SK-N-SH (cell line): ENCODE data around the gene GAB4.

ENCODE experiments used
- EP300 ChIP-seq, 2 experiments: IDR thresholded peaks; 2 replicates each; pipeline versions ENCODE4 v1.4.0 to v1.6.1; 2012; ENCODE audit warnings: borderline replicate concordance in 1 of 2, low read depth in 1 of 2, low read length in 1 of 2
- FOSL2 ChIP-seq: IDR thresholded peaks from 2 replicates; pipeline ENCODE4 v1.4.0; 2012; ENCODE audit warnings: low read depth, mild to moderate bottlenecking, moderate library complexity, borderline replicate concordance
- RFX5 ChIP-seq: IDR thresholded peaks from 2 replicates; pipeline ENCODE4 v1.6.1; 2012; ENCODE audit warnings: mild to moderate bottlenecking, improper control_type of control experiment, low read length
- TAF1 ChIP-seq: IDR thresholded peaks from 2 replicates; pipeline ENCODE4 v1.6.1; 2012; ENCODE audit warnings: low read depth, mild to moderate bottlenecking, low read length, moderate library complexity, borderline replicate concordance
- TCF12 ChIP-seq: IDR thresholded peaks from 2 replicates; pipeline ENCODE4 v1.4.0; 2012
- YY1 ChIP-seq: IDR thresholded peaks from 2 replicates; pipeline ENCODE4 v1.4.0; 2012; ENCODE audit warnings: low read depth, mild to moderate bottlenecking
- TF ChIP-seq, protein P1 (sequence below): IDR thresholded peaks from 2 replicates; pipeline ENCODE4 v1.4.0; 2012; ENCODE audit warnings: low read depth
- TF ChIP-seq, protein P2 (sequence below): fragments of 200-600 bp; sonication (generic); IDR thresholded peaks from 2 replicates; pipeline ENCODE4 v1.6.1; 2017; ENCODE audit warnings: antibody characterized with exemption, mild to moderate bottlenecking, moderate library complexity
- TF ChIP-seq, protein P3 (sequence below): IDR thresholded peaks from 2 replicates; pipeline ENCODE4 v1.6.1; 2012; ENCODE audit warnings: mild to moderate bottlenecking, low read depth, low read length, moderate library complexity

DNA sequence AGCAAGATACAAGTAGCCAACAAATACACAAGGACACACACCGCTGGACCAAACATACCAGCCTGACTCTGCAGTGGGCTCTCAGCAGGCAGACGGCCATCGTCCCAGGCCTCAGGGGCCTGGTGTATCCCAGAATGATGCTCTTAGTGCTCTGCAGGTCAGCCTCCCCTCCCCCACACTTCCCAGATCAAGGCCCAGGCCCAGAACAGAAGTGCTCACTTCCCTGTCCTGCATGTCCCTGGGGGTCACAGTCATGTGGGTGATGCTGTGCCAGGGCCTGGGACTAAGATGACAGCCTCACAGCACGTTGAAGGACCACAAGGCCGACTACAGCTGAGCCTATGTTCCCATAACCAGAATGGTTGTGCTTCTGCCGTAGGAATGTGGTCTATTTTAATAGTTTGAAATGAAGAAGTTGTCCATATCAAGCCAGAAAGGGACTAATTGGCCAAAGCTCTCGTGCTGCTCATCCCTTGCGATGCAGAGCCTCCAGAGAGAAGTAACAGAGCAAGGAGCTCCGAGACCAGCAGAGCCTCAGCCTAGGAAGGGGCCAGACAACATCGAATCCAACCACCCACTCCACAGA, 48.6 kb downstream of the GAB4 start:
- TF ChIP-seq, protein P1, sequence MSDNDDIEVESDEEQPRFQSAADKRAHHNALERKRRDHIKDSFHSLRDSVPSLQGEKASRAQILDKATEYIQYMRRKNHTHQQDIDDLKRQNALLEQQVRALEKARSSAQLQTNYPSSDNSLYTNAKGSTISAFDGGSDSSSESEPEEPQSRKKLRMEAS = no peak
- no peak for TF ChIP-seq TCF12
- TF ChIP-seq FOSL2 = no peak
- no peak for TF ChIP-seq EP300 (IDR thresholded peaks at IDR 0.05; ENCODE audit: borderline replicate concordance in 1 of 2, low read depth in 1 of 2, low read length in 1 of 2)
- TF ChIP-seq, protein P2, sequence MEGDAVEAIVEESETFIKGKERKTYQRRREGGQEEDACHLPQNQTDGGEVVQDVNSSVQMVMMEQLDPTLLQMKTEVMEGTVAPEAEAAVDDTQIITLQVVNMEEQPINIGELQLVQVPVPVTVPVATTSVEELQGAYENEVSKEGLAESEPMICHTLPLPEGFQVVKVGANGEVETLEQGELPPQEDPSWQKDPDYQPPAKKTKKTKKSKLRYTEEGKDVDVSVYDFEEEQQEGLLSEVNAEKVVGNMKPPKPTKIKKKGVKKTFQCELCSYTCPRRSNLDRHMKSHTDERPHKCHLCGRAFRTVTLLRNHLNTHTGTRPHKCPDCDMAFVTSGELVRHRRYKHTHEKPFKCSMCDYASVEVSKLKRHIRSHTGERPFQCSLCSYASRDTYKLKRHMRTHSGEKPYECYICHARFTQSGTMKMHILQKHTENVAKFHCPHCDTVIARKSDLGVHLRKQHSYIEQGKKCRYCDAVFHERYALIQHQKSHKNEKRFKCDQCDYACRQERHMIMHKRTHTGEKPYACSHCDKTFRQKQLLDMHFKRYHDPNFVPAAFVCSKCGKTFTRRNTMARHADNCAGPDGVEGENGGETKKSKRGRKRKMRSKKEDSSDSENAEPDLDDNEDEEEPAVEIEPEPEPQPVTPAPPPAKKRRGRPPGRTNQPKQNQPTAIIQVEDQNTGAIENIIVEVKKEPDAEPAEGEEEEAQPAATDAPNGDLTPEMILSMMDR = no peak
- no peak for TF ChIP-seq TAF1
- TF ChIP-seq YY1 = no peak
- no peak for TF ChIP-seq RFX5
- TF ChIP-seq, protein P3, sequence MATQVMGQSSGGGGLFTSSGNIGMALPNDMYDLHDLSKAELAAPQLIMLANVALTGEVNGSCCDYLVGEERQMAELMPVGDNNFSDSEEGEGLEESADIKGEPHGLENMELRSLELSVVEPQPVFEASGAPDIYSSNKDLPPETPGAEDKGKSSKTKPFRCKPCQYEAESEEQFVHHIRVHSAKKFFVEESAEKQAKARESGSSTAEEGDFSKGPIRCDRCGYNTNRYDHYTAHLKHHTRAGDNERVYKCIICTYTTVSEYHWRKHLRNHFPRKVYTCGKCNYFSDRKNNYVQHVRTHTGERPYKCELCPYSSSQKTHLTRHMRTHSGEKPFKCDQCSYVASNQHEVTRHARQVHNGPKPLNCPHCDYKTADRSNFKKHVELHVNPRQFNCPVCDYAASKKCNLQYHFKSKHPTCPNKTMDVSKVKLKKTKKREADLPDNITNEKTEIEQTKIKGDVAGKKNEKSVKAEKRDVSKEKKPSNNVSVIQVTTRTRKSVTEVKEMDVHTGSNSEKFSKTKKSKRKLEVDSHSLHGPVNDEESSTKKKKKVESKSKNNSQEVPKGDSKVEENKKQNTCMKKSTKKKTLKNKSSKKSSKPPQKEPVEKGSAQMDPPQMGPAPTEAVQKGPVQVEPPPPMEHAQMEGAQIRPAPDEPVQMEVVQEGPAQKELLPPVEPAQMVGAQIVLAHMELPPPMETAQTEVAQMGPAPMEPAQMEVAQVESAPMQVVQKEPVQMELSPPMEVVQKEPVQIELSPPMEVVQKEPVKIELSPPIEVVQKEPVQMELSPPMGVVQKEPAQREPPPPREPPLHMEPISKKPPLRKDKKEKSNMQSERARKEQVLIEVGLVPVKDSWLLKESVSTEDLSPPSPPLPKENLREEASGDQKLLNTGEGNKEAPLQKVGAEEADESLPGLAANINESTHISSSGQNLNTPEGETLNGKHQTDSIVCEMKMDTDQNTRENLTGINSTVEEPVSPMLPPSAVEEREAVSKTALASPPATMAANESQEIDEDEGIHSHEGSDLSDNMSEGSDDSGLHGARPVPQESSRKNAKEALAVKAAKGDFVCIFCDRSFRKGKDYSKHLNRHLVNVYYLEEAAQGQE = no peak
